Measurements from ENCODE around the gene RUNX2. TPM values are rescaled to one million over a fixed set of nuclear protein-coding genes. Genes with fewer than 3 reads are reported as not detected.

Gene RUNX2
- total and polyA plus RNA-seq, 8 donors = 0.09 to 3.8 (median 0.35) TPM

GRCh38 chr6:45432977-45433376 lies 104.8 kb downstream of the RUNX2 start:
- FAIRE-seq (peak; percentile 39), ATAC-seq (peak in 2 of 4 donors; percentile 22), DNase-seq (no peak)
- intact Hi-C loops (cut with DNase I) = no loop called here
- H3K27me3 ChIP-seq = no peaks in the 10 kb centered on the region
- 1 to 5% methylated on average over 2 of the region's 2 CpGs for WGBS, 2 donors
- no peaks in the 10 kb centered on the region for H3K9me3 ChIP-seq
- no peak for TF ChIP-seq CTCF (IDR thresholded peaks at IDR 0.05)
- H3K4me1 ChIP-seq = peaks cover 0 to 6% (median 0%) of the 10 kb centered on the region in 3 donors
- H3K36me3 ChIP-seq = no peaks in the 10 kb centered on the region
- H3K4me3 ChIP-seq = no peak overlapping the region
- no peak overlapping the region for H3K27ac ChIP-seq

GRCh38 chr6:45433533-45434380 lies 105.6 kb downstream of the RUNX2 start:
- ATAC-seq (peak in 1 of 4 donors; percentile 42), DNase-seq (no peak), FAIRE-seq (no peak)
- no peak for TF ChIP-seq CTCF (IDR thresholded peaks at IDR 0.05)
- Histone ChIP-seq H3K36me3 (no peaks in the 10 kb centered on the region), H3K9me3 (no peaks in the 10 kb centered on the region), H3K27ac (no peak overlapping the region), H3K4me3 (no peak overlapping the region), H3K4me1 (peaks cover 0 to 6% (median 0%) of the 10 kb centered on the region in 3 donors), H3K27me3 (no peaks in the 10 kb centered on the region)
- intact Hi-C loops (cut with DNase I) = no loop called here
- 58 to 65% methylated on average over 2 of the region's 2 CpGs for WGBS, 2 donors

DNA sequence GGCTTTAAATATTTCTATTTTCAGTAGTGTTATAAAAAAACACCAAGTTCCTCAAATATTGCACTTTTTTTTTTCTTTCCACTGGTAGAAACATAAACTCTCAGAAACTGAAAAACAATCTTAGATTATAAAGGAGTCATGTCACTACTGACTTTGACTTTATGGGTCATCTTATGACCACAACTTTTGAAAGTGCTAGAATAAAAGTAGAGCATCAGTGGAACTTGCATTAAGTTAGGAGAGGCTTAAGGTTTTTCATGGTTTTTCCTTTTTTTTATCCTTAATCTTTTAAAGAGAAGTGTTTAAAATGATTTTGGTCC lies 106.2 kb downstream of the RUNX2 start:
- no peak overlapping the region for H3K27ac ChIP-seq
- ATAC-seq = peak in 1 of 4 donors; percentile 13
- TF ChIP-seq CTCF (IDR thresholded peaks at IDR 0.05) = no peak
- H3K36me3 ChIP-seq = no peaks in the 10 kb centered on the region
- H3K9me3 ChIP-seq = no peaks in the 10 kb centered on the region
- H3K4me3 ChIP-seq = no peak overlapping the region
- FAIRE-seq = no peak
- intact Hi-C loops (cut with DNase I) = no loop called here
- H3K27me3 ChIP-seq = no peaks in the 10 kb centered on the region
- H3K4me1 ChIP-seq = peaks cover 0 to 6% (median 0%) of the 10 kb centered on the region in 3 donors
- DNase-seq = no peak

DNA sequence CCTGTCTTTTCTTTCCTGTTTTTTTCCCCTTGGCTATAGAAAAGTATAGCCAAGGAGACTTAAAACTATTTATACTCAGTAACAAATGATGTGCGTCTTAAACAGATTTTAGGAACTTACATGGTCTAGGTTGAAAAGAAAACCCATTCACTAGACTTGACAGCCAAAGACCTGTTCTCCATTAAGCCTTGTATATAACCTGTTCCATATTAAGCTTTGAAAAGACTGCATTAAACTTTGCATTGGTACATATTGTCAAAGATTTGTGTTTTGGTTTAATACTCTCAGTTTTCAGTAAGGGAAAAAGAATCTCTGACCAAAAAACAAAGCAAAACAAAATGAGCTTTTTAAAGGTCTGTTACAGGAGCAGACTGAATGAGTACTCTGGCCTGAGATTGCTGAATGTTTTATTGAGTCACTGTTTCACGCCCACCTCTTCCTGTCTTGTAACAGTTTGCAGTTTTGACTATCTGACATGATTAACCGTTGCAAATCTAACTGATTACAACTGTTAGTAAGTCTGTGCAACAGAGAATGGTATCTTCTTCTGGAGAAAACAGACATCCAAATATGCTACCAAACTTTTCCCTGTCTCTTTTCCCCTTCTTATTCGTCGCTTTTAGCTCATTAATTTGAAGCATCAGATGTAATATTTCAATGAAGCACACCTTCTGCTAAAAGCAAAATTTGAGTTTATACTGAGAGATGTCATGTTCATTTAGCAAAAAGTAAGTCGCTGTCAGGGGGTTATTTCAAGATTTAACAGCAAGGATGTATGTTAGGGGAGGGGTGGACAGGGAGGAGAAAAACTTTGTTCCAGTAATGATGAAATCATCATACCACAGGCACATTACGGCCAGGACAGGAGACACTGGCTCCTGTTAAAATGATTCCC lies 108.7 kb downstream of the RUNX2 start:
- 69 to 71% methylated on average over 7 of the region's 7 CpGs for WGBS, 2 donors
- H3K4me3 ChIP-seq = no peak overlapping the region
- peaks cover 0 to 6% (median 0%) of the 10 kb centered on the region in 3 donors for H3K4me1 ChIP-seq
- peak overlapping the region in 1 of 4 donors; percentile 25 for H3K27ac ChIP-seq
- H3K36me3 ChIP-seq = no peaks in the 10 kb centered on the region
- intact Hi-C loops (cut with DNase I) = no loop called here
- no peak for TF ChIP-seq CTCF (IDR thresholded peaks at IDR 0.05)
- FAIRE-seq (peak; percentile 53), DNase-seq (no peak), ATAC-seq (peak in 2 of 4 donors; percentile 68 to 73)
- no peaks in the 10 kb centered on the region for H3K9me3 ChIP-seq
- no peaks in the 10 kb centered on the region for H3K27me3 ChIP-seq

All from pancreas (tissue), 10 donors.